HepG2 (cell line): ENCODE data around the gene ESYT2. TPM values are rescaled to one million over a fixed set of nuclear protein-coding genes. Genes with fewer than 3 reads are reported as not detected.

Source experiments
- FOXK1 ChIP-seq: sonication (generic); formaldehyde crosslinking; IDR thresholded peaks from 2 replicates; pipeline ENCODE4 v1.4.0; 2020; ENCODE audit warnings: low read depth, missing genetic modification reagents, borderline replicate concordance
- FOXP1 ChIP-seq, 2 experiments: fragments of 450-650 bp in 1 of 2; IDR thresholded peaks; 2 replicates each; pipeline ENCODE4 v1.6.1; 2017 to 2018; ENCODE audit warnings: antibody characterized with exemption in 1 of 2
- GATA4 ChIP-seq: sonication (generic); IDR thresholded peaks from 2 replicates; pipeline ENCODE4 v1.6.1; 2016; ENCODE audit warnings: antibody characterized with exemption, low read depth, borderline replicate concordance
- HDAC6 ChIP-seq: fragments of 200-600 bp; sonication (generic); IDR thresholded peaks from 2 replicates; pipeline ENCODE4 v1.7.0; 2017; ENCODE audit warnings: mild to moderate bottlenecking, antibody characterized with exemption, low read length, low read depth
- HOXD1 ChIP-seq: sonication (generic); formaldehyde crosslinking; IDR thresholded peaks from 2 replicates; pipeline ENCODE4 v1.5.0; 2020; ENCODE audit warnings: missing genetic modification reagents
- KLF11 ChIP-seq: IDR thresholded peaks from 2 replicates; pipeline ENCODE4 v1.6.1; 2016; ENCODE audit warnings: missing compliant biosample characterization
- LCORL ChIP-seq, 2 experiments: fragments of 450-650 bp in 1 of 2; sonication (generic) in 1 of 2; formaldehyde crosslinking in 1 of 2; IDR thresholded peaks; 2 replicates each; pipeline versions ENCODE4 v1.5.0 to v1.6.1; 2017 to 2020; ENCODE audit warnings: antibody characterized with exemption in 1 of 2, missing genetic modification reagents in 1 of 2
- NR1H2 ChIP-seq: sonication (generic); formaldehyde crosslinking; IDR thresholded peaks from 2 replicates; pipeline ENCODE4 v1.8.1; 2022; ENCODE audit warnings: low read depth, missing genetic modification reagents, borderline replicate concordance
- SOX5 ChIP-seq: IDR thresholded peaks from 2 replicates; pipeline ENCODE4 v1.6.1; 2016; ENCODE audit warnings: borderline replicate concordance
- U2AF1 ChIP-seq: fragments of 200-400 bp; formaldehyde crosslinking; optimal IDR thresholded peaks from 2 replicates; pipeline ENCODE3; 2017; ENCODE audit warnings: mild to moderate bottlenecking, low read depth, low read length
- XRCC5 ChIP-seq: fragments of 200-400 bp; formaldehyde crosslinking; optimal IDR thresholded peaks from 2 replicates; pipeline ENCODE3; 2017; ENCODE audit warnings: mild to moderate bottlenecking, low read length
- ZMAT5 ChIP-seq: sonication (generic); formaldehyde crosslinking; IDR thresholded peaks from 2 replicates; pipeline ENCODE4 v1.5.0; 2020; ENCODE audit warnings: mild to moderate bottlenecking, low read depth, missing genetic modification reagents, borderline replicate concordance
- ZNF296 ChIP-seq: sonication (generic); formaldehyde crosslinking; conservative IDR thresholded peaks from 2 replicates; pipeline ENCODE4 v1.5.0; 2020; ENCODE audit warnings: mild to moderate bottlenecking, missing genetic modification reagents
- ZNF619 ChIP-seq: sonication (generic); formaldehyde crosslinking; IDR thresholded peaks from 2 replicates; pipeline ENCODE4 v1.4.0; 2020; ENCODE audit warnings: mild to moderate bottlenecking, missing genetic modification reagents
- ZNF777 ChIP-seq: sonication (generic); formaldehyde crosslinking; IDR thresholded peaks from 2 replicates; pipeline ENCODE4 v1.4.0; 2020; ENCODE audit warnings: missing genetic modification reagents
- polyA plus RNA-seq, 8 experiments: library from polyadenylated mRNA; depleted of rRNA in 3 of 8; stranded (reverse) in 7 of 8; unstranded in 1 of 8; fragments of >200 nt; fragmentation: Illumina TruSeq in 4 of 8; extraction: Trizol in 4 of 8; gene quantifications; 2 replicates each; pipeline versions ENCODE4 v1.2.1 to v1.2.3, GENCODE V29; 2011 to 2016; ENCODE audit warnings: low read depth in 4 of 8, missing spikeins in 1 of 8, mixed read lengths in 1 of 8; ENCODE audit not compliant: insufficient read depth in 1 of 8
- total RNA-seq, 5 experiments: library from RNA; depleted of rRNA; stranded (reverse); fragments of >200 nt; fragmentation: Illumina TruSeq; extraction: Trizol; gene quantifications; 2 replicates each; pipeline ENCODE4 v1.2.3, GENCODE V29; 2016; ENCODE audit warnings: low read depth in 1 of 5
- TF ChIP-seq, protein P1 (sequence below): sonication (generic); formaldehyde crosslinking; IDR thresholded peaks from 2 replicates; pipeline ENCODE4 v1.5.1; 2020; ENCODE audit warnings: missing genetic modification reagents, mild to moderate bottlenecking, borderline replicate concordance
- TF ChIP-seq, protein P2 (sequence below): IDR thresholded peaks from 2 replicates; pipeline ENCODE4 v1.6.1; 2016; ENCODE audit warnings: low read depth, missing genetic modification reagents, missing compliant biosample characterization
- TF ChIP-seq, protein P3 (sequence below): sonication (generic); formaldehyde crosslinking; IDR thresholded peaks from 2 replicates; pipeline ENCODE4 v1.8.1; 2023; ENCODE audit warnings: mild to moderate bottlenecking, inconsistent platforms, moderate library complexity, missing genetic modification reagents, borderline replicate concordance

Gene ESYT2
- total and polyA plus RNA-seq, 2 of the 13 experiments (the other 11 are each of a cell fraction or from before 2014, with no cell fraction given) = 28.5 to 37.3 TPM

DNA sequence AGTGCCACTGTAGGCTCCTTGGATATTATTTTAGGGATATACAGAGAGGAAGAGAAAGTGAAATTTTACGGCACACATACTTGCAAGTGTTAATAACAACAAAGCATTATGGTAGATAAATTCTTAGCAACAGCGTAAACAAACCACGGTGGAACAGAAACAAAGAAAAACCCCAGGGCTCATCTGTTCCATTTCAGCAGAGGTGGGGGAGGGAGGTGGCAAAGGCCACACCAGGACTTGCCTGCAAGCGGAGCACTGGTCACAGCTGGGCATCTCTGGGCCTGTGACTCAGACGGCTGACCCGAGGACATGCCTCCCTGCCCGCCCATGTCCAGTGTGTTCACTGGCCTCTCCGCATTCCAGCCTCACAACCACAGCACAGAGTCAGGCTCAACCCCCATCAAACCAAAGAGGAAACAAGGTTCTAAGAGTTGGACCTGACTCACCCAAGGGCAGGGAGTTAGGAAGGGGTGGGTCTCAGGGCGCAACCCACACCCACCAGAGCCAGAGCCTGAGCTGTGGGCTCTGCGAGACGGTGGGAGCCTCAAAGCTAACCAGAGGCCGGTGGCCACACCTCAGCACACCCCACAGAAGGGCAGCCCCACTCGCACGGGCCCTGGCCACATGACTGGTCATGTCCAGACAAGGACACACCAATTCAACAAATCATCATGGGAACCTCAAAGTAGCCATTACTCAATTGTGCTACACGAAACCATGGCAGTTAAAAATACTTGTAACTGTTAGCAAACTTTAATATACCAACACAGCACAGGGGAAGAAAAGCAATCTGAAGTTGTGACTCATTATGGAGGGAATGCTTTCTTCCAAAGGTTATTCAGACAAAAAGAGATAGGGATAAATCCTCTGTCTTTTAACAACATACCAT lies 10.7 kb downstream of the ESYT2 start (continued):
- TF ChIP-seq, protein P1, sequence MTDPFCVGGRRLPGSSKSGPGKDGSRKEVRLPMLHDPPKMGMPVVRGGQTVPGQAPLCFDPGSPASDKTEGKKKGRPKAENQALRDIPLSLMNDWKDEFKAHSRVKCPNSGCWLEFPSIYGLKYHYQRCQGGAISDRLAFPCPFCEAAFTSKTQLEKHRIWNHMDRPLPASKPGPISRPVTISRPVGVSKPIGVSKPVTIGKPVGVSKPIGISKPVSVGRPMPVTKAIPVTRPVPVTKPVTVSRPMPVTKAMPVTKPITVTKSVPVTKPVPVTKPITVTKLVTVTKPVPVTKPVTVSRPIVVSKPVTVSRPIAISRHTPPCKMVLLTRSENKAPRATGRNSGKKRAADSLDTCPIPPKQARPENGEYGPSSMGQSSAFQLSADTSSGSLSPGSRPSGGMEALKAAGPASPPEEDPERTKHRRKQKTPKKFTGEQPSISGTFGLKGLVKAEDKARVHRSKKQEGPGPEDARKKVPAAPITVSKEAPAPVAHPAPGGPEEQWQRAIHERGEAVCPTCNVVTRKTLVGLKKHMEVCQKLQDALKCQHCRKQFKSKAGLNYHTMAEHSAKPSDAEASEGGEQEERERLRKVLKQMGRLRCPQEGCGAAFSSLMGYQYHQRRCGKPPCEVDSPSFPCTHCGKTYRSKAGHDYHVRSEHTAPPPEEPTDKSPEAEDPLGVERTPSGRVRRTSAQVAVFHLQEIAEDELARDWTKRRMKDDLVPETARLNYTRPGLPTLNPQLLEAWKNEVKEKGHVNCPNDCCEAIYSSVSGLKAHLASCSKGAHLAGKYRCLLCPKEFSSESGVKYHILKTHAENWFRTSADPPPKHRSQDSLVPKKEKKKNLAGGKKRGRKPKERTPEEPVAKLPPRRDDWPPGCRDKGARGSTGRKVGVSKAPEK (CRISPR knock-in tag) = 0 out of 2 replicates have a peak, but pooled peaks have one; percentile 74
- TF ChIP-seq HOXD1 (CRISPR knock-in tag) = peak; percentile 26; the same call in 1 of the 2 replicates
- TF ChIP-seq ZNF619 = peak; percentile 81; the same call in 1 of the 2 replicates
- TF ChIP-seq, protein P2, sequence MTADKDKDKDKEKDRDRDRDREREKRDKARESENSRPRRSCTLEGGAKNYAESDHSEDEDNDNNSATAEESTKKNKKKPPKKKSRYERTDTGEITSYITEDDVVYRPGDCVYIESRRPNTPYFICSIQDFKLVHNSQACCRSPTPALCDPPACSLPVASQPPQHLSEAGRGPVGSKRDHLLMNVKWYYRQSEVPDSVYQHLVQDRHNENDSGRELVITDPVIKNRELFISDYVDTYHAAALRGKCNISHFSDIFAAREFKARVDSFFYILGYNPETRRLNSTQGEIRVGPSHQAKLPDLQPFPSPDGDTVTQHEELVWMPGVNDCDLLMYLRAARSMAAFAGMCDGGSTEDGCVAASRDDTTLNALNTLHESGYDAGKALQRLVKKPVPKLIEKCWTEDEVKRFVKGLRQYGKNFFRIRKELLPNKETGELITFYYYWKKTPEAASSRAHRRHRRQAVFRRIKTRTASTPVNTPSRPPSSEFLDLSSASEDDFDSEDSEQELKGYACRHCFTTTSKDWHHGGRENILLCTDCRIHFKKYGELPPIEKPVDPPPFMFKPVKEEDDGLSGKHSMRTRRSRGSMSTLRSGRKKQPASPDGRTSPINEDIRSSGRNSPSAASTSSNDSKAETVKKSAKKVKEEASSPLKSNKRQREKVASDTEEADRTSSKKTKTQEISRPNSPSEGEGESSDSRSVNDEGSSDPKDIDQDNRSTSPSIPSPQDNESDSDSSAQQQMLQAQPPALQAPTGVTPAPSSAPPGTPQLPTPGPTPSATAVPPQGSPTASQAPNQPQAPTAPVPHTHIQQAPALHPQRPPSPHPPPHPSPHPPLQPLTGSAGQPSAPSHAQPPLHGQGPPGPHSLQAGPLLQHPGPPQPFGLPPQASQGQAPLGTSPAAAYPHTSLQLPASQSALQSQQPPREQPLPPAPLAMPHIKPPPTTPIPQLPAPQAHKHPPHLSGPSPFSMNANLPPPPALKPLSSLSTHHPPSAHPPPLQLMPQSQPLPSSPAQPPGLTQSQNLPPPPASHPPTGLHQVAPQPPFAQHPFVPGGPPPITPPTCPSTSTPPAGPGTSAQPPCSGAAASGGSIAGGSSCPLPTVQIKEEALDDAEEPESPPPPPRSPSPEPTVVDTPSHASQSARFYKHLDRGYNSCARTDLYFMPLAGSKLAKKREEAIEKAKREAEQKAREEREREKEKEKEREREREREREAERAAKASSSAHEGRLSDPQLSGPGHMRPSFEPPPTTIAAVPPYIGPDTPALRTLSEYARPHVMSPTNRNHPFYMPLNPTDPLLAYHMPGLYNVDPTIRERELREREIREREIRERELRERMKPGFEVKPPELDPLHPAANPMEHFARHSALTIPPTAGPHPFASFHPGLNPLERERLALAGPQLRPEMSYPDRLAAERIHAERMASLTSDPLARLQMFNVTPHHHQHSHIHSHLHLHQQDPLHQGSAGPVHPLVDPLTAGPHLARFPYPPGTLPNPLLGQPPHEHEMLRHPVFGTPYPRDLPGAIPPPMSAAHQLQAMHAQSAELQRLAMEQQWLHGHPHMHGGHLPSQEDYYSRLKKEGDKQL = no peak
- TF ChIP-seq FOXP1 (IDR thresholded peaks at IDR 0.05) = 0 out of 2 replicates have a peak, but pooled peaks have one; percentile 7
- TF ChIP-seq FOXP1 (CRISPR knock-in tag; IDR thresholded peaks at IDR 0.05) = peak; percentile 21; the same call in 1 of the 2 replicates
- no peak for TF ChIP-seq ZMAT5 (CRISPR knock-in tag)
- TF ChIP-seq GATA4 = 0 out of 2 replicates have a peak, but pooled peaks have one; percentile 33
- TF ChIP-seq SOX5 = no peak; the same call in 1 of the 2 replicates
- TF ChIP-seq, protein P3, sequence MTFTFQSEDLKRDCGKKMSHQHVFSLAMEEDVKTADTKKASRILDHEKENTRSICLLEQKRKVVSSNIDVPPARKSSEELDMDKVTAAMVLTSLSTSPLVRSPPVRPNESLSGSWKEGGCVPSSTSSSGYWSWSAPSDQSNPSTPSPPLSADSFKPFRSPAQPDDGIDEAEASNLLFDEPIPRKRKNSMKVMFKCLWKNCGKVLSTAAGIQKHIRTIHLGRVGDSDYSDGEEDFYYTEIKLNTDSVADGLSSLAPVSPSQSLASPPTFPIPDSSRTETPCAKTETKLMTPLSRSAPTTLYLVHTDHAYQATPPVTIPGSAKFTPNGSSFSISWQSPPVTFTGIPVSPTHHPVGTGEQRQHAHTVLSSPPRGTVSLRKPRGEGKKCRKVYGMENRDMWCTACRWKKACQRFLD (CRISPR knock-in tag) = no peak
- TF ChIP-seq XRCC5 = peak; percentile 82
- TF ChIP-seq KLF11 (CRISPR knock-in tag) = no peak
- TF ChIP-seq U2AF1 = peak; percentile 60
- peak; percentile 37; the same call in 1 of the 2 replicates for TF ChIP-seq FOXK1 (CRISPR knock-in tag)
- TF ChIP-seq LCORL (IDR thresholded peaks at IDR 0.05) = no peak; the same call in 1 of the 2 replicates
- peak; percentile 96 for TF ChIP-seq LCORL (CRISPR knock-in tag; IDR thresholded peaks at IDR 0.05)
- peak; percentile 100 for TF ChIP-seq ZNF296
- TF ChIP-seq NR1H2 (CRISPR knock-in tag) = no peak
- no peak for TF ChIP-seq HDAC6
- TF ChIP-seq ZNF777 = peak; percentile 73
